GM19395 (cell line): Measurements from ENCODE around the gene HTR3A.

ENCODE experiments used
- ATAC-seq: cut with Tn5 transposase; IDR thresholded peaks from one replicate; pipeline ENCODE4 v1.9.1; 2021; ENCODE audit warnings: mild to moderate bottlenecking, moderate library complexity; ENCODE audit not compliant: unreplicated experiment

HTR3A gene

DNA sequence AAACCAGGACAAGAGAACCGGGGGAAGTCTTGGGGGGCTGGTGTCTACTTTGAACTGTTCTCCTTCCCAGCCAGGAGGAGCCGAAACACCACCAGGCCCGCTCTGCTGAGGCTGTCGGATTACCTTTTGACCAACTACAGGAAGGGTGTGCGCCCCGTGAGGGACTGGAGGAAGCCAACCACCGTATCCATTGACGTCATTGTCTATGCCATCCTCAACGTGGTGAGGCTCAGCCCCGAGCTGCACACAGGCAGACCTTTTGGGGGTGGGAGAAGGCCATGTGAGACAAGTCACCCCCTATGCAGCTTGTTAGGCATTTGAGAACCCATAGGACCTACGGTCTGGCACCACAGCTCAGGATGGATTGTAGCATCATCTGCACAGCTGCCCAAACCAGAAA lies 2.8 kb downstream of the HTR3A start:
- ATAC-seq = no peak

DNA sequence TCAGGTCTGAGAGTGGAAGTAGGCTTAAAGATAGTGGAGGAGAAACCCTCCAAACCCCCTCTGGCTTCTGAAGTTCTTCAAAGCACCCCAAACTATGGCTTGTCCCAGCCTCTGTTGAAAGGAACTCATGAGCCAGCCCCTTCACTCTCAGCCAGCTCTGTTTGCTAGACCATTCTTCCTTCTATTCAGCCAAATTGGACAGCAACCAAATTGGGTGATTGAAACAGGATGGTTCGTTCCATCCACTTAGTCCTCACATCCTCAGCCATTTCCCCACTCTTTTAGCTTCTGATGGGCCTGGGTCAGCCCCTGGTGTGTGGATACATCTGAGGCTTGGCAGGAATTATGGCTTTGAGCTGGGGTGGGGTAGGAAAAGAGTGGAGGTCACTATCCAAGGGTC lies 4.5 kb downstream of the HTR3A start:
- ATAC-seq = no peak

DNA sequence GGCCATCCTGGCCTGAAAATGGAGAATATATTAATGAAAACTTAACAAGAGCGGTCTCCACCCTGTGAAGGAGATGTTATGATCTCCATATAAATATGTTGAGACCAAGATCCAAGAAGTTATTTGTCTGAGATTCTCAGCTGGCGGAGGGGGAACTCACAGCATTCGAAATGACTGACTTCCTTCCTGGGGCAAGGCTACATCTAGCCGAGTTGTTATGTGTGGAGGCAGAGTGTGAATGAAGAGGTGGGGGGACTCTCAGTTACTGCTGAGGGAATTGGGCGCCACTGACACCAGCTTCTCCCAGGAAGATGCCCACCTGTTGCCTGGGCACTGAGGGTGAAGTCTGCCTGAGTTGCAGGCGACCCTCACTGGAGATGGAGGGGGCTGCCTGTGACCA lies 5.9 kb downstream of the HTR3A start:
- no peak for ATAC-seq

DNA sequence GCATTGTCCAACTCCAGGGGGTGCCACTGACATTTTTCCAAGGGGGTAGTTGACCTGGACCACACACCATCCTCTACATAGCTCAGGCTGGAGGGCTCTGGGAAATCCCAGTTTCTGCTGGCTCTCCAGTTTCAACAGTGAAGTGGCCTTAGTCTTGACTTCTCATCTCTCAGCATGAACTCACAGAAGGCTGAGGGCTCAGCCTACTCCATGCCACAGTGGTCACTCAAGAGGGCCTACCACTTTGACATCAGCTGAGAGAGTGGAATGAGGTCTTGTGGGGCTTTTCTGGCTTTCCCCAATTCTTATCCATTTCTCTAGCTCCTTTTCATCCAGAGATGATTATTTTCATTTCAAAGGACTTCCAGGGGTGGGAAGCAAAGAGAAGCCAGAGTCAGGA lies 7.4 kb downstream of the HTR3A start:
- ATAC-seq = no peak

DNA sequence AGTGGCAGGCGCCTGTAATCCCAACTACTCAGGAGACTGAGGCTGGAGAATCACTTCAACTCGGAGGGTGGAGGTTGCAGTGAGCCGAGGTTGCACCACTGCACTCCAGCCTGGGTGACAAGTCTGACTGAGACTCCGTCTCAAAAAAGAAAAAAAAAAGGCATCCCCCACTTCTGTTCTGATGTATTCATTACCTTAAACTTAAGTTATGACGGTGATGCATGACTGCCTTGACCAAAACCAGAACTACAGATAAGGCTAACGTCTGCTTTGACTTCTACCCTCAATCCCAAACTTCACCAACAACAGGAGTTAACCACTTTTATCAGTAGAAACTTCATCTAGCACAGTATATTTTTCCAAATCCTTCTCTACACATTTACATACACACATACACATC lies 9.9 kb downstream of the HTR3A start:
- ATAC-seq = no peak

DNA sequence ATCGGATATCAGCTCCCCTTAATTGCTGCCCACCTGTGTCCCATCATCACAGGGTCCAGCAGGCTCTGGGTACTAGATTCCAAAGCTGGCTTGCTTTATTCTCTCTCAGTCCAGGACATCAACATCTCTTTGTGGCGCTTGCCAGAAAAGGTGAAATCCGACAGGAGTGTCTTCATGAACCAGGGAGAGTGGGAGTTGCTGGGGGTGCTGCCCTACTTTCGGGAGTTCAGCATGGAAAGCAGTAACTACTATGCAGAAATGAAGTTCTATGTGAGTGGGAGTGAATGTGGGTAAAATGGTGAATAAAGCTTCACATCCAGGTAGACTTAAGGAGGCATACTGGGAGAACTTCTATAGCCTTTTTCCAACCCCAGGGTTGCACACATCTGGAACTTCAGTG lies 11.0 kb downstream of the HTR3A start:
- no peak for ATAC-seq

DNA sequence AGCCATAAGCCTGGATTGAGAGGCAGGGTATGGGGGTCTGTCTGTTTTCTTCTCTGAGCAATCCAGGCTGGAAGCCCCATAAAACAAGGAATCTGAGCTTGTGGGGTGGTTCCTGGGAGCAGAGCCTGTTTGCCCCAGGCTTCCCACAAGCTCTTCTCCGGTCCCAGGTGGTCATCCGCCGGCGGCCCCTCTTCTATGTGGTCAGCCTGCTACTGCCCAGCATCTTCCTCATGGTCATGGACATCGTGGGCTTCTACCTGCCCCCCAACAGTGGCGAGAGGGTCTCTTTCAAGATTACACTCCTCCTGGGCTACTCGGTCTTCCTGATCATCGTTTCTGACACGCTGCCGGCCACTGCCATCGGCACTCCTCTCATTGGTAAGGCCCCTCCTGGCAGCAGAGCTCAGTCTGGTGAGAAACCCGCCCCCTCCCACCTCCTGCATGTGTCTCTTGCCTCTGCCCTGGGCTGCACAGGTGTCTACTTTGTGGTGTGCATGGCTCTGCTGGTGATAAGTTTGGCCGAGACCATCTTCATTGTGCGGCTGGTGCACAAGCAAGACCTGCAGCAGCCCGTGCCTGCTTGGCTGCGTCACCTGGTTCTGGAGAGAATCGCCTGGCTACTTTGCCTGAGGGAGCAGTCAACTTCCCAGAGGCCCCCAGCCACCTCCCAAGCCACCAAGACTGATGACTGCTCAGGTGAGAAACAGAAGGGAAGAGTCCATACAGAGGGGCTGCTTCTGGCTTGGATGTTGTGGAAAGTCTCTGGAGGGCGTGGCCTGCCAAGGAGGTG lies 11.6 kb downstream of the HTR3A start:
- ATAC-seq = no peak

DNA sequence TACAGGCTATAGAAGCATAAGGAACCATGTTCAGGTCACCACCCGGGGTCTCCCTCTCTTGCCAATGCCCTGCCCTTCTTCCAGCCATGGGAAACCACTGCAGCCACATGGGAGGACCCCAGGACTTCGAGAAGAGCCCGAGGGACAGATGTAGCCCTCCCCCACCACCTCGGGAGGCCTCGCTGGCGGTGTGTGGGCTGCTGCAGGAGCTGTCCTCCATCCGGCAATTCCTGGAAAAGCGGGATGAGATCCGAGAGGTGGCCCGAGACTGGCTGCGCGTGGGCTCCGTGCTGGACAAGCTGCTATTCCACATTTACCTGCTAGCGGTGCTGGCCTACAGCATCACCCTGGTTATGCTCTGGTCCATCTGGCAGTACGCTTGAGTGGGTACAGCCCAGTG lies 14.5 kb downstream of the HTR3A start:
- no peak for ATAC-seq

DNA sequence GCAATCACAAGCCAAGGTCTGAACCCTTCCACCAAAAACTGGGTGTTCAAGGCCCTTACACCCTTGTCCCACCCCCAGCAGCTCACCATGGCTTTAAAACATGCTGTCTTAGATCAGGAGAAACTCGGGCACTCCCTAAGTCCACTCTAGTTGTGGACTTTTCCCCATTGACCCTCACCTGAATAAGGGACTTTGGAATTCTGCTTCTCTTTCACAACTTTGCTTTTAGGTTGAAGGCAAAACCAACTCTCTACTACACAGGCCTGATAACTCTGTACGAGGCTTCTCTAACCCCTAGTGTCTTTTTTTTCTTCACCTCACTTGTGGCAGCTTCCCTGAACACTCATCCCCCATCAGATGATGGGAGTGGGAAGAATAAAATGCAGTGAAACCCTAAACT lies 15.0 kb downstream of the HTR3A start:
- no peak for ATAC-seq

DNA sequence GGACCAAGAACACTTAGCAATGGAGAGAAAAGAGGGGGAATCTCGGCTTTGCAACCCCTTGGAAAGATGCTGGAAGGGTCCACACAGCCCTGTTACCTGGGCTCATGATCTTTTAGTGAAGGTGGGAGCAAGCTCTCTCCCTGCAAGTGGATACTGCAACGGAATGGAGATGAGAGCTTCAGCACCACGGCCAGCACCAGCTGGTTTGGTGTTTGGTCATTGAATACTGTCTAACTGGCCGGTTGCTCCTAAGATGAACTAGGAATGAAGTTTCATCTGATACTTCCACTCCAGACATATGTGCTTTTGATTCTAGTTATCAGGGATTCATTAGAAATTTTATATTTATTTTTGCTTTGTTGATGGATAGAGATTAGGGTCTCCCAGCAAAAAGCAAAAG lies 16.3 kb downstream of the HTR3A start:
- ATAC-seq = no peak

DNA sequence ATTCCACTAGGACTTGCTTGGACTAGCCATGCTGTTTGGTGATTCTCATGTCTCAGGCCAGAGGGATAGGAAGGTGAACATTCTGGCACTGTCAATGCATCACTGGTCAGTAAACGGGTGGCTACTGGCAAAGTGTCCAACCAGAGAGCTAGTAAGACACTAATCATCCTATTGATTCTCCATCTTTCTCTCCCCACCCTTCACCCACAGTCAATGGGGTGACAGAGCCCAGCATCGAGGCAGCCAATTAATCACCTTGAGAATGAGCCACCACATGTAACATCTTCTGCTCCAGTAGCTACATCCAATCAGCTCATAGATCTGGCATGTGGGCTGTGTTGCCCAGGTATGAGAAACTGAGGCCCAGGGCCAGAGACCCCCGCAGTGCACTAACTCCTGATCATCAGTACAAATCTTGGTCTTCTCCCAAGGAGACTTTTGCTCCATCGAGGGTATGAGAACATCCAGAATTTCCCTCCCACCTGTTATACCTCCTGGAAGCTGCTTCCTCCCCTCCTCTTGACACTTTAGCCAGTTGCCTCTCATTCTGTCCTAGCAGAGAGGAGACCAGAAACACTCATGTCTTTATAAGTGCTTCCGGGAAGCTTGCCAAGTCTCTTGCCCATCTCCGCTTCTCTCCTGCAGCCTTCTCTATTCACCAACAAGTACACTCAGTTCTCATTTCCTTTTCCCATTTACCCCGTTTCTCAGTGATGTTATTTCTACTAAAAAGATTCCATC lies 17.0 kb downstream of the HTR3A start:
- ATAC-seq = no peak

DNA sequence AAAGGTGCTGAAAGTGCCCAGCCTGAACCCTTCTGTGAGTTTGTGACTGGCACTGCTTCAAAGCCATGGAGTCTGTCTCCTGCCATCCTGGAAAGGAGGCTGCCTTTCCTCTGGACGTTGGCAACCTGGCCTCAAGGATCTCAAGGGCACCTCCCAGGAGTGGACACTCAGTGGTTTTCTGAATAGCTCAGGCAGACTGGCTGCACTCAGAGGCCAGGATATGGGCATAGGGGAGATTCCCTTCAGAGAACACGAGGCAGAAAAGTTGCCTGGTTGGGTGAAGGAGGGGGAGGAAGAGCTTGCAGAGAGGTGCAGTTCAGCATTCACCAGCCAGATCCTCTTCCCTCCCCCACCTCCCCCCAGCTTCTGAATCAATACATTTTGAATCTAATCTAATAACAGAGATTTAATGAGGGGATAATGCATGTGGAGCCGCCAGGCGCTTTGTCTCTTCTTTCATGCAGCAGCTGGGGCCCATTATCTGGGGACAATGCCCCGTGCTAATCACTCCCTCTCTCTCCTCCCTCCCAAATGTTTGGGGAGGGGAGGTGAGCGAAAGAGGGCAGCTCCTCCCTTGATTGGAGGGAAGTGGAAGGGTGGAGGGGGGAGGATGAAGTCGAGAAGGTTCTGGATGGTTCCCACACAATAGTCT lies 17.7 kb downstream of the HTR3A start:
- ATAC-seq = no peak

DNA sequence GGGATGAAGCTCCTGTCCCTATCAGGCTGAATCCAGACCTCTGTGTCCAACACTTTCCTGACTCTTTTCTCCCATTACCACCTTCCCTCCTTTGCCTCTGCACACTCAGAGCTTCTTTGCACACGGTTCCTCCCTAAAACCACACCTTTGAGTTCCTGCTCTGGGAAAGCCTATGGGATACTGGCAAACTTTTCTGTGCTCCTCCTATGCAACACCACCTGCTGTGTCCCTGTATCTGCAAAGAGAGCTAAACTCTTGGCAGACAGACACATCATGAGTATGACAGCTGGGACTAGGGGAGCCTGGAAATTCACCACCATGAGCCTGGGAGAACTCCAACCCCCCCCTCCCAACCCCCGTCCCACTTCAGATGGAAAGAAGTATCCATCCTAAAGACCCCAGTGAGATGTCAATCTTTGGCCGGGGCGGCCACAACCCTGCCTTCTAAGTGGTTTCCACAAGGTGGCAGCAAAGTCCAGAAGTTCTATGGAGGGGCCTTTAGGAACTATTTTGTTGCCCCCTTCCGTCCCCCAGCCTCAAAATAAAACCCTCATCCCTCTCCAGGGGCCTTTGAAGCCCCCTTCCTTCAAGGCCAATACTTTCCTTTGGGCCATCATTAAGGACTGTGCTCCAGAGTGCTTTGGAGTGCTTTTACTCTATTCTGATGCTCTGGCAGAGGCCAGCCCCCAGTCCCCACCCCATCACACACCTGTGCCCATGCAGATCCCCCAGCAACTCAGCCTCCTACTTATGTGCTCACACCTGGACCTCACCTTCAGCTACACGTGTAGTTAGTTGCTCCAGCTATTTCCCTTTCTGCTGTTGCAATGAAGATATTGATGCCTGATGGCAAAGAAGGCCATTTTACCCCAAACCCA lies 19.4 kb downstream of the HTR3A start:
- no peak for ATAC-seq

DNA sequence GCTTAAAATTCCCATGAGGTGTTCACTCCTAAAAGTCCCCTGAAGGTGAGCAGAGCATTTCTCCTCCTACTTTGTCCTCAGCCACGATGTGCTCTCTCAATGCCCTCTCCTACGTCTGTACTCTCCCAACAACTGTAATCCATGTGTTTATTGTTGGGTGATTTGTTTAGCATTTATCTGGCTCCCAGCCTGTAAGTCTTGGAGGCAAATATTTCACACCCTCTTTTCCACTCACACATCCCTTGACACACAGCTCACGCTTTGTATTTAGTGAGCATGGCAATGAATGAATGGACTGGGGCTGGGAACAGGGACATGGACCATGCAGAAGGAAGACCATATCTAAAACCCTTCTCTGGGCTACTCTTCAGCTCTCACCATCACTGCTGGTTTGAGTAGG lies 22.6 kb downstream of the HTR3A start:
- no peak for ATAC-seq

DNA sequence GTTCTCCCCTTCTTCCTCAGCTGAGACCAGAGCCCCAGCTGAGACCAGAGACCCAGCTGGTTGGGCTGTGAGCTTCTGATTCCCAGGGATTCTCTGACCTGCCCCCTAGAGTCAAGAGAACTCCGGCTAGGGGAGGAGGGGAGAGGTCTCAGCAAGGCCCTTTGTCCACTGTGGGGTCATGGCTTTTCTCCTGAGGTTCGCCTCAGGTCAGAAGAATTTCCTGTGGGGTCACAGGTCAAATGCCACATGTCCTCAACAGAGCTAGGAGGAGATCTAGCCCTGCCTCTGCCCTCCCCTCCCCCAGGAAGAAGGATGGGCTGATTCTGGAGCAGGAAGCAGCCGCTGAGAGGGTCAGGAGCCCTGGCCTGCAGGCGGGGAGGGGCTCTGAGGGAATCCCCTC lies 23.7 kb downstream of the HTR3A start:
- ATAC-seq = no peak

DNA sequence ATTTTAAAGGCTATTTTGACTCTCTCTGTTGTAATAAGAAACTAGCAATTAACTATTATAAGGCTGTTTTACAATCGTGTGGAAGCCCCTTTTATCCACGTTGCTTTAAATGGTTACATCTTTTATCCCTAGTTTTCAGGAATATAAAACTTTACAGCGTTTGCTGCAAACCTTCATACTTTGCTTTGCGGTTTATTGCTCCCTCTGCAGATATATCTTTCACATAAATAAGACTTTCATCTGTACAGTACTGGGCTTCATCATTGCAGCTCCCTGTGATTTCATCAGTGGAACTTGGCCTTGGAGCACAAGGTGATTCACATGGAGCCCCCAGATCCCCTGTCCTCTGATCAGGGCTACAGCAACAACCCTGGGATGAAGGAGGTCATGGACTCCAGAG lies 25.6 kb downstream of the HTR3A start:
- ATAC-seq = no peak

DNA sequence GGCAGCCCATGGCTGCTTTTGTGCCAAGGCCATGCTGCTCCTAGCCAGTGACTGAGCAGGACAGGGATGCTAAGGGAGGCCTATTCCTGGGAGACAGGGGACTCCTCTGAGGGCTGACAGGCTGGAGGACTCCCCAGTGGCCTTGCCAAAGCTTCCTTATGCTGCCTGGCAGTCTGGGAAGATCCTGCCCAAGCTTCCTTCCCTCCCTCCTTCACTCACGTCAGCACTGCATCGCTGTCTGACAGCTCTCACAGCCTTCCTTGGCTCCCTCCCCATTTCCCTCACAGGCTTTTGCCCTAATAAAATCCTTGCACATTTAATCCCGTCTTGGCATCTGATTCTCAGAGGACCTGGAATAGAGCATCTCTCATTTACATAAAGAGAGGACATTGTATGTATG lies 26.5 kb downstream of the HTR3A start:
- no peak for ATAC-seq

DNA sequence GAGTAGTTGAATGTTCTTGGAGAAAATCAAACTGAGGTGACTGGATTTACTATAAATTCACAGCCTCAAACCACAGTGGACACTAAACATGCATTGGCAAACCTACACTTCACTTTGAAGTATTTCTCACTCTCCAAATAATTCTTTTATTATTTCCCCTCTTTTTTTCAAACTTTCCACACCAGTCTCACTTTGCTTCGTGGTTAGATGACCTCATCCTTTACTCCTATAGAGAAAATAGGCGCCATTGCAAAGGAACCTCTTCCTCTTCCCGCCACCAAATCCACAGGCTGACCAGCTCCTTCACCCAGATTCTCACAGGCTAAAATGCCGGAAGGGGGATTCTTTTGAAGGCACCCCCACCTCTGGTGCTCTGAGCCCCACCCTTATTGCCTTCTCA lies 33.4 kb downstream of the HTR3A start:
- no peak for ATAC-seq

DNA sequence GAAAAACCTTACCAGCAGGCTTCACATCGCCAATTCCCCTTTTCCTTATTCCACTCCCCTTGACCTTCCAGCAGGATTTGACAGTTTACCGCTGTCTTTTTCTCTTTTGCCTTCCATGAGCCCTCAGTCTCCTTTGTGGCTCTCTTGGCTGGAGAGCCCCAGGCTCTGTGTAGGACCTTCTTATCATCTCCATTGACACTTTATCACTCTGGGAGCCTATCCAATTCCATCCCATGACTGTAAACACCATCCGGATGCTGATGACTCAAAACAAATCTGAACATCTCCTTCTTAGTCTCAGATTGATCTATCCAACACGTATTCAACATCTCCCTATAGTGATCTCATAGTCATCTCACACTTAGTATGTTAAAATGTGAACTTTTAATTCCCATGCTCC lies 36.0 kb downstream of the HTR3A start:
- no peak for ATAC-seq

DNA sequence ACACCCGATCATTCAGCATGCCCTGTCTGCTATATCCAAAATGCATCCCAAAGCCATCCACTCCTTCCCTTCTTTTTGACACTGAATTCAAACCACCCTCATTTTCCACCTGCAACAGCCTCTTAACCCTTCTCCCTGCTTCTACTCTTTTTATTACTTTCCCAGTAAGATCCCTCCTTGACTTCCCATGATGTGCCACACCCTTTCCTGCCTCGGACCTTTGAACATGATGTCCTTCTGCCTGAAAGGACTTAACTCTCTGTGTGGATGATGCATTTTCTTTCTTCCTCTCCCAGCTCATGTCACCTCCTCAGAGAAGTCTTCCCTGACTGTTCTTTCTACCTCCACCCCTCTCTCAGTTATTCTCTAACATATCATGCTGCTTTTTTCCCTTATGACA lies 36.5 kb downstream of the HTR3A start:
- no peak for ATAC-seq

DNA sequence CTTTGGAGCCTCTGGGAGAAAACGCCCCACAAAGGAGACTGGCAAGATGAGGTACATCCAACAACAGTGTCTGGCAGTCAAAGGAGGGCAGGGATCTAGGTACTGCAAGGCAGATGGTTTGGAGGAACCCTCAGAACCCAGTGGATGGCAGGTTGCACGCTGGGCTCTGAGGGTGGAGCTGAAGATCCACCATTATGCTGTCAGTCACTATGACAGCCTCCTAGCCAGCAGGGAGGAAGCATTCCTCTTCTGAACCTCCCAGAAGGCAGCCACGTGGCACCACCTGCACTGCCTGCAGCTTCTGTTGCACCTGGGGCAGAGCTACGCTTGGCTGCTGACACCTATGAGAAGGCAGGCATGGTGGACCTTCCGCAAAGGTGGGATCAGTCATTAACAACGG lies 40.2 kb downstream of the HTR3A start:
- no peak for ATAC-seq
